ENCODE measurements around the gene SCARB2.

DNA sequence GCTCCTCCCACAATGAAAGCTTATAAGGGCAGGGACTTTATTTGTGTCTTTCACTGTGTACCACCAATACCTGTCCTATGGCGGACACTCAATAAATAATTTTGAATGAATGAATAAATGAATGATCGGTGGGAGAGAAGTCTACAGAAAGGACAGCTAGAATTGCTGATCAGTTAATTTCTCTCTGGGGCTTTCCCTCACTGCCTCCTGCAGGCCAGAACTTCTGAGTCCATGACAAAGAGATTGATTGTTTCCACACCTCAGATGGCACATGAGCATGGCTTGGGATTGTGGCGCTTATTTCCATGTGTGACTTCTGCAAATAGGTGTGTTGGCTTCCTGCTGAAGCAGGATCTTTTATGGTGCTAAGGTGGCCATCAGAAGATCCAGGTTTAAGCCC, 44.2 kb upstream of the SCARB2 start:
- TF ChIP-seq, protein P1, sequence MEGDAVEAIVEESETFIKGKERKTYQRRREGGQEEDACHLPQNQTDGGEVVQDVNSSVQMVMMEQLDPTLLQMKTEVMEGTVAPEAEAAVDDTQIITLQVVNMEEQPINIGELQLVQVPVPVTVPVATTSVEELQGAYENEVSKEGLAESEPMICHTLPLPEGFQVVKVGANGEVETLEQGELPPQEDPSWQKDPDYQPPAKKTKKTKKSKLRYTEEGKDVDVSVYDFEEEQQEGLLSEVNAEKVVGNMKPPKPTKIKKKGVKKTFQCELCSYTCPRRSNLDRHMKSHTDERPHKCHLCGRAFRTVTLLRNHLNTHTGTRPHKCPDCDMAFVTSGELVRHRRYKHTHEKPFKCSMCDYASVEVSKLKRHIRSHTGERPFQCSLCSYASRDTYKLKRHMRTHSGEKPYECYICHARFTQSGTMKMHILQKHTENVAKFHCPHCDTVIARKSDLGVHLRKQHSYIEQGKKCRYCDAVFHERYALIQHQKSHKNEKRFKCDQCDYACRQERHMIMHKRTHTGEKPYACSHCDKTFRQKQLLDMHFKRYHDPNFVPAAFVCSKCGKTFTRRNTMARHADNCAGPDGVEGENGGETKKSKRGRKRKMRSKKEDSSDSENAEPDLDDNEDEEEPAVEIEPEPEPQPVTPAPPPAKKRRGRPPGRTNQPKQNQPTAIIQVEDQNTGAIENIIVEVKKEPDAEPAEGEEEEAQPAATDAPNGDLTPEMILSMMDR (conservative IDR thresholded peaks at IDR 0.05; ENCODE audit: low read length): no peak
- TF ChIP-seq EZH2phosphoT487 (IDR thresholded peaks at IDR 0.05; ENCODE audit: borderline replicate concordance): no peak

Measured in Loucy (cell line).